Endometrial microvascular endothelial cells (primary cell): ENCODE data around the gene CMTM1. TPM values are rescaled to one million over a fixed set of nuclear protein-coding genes. Genes with fewer than 3 reads are reported as not detected.

ENCODE experiments used
- in situ Hi-C: cut with HindIII; loops from 2 replicates; pipeline ENCODE4 v1.10.0; 2017; ENCODE audit warnings: low sequenced_read_pairs, low pct_unique_long_range_greater_than_20kb; ENCODE audit errors: inconsistent ontology term
- total RNA-seq: library from RNA; depleted of rRNA; stranded (reverse); fragments of >200 nt; gene quantifications from one replicate; pipeline ENCODE4 v1.2.3, GENCODE V29; 2015; ENCODE audit errors: inconsistent ontology term

Gene CMTM1, protein sequence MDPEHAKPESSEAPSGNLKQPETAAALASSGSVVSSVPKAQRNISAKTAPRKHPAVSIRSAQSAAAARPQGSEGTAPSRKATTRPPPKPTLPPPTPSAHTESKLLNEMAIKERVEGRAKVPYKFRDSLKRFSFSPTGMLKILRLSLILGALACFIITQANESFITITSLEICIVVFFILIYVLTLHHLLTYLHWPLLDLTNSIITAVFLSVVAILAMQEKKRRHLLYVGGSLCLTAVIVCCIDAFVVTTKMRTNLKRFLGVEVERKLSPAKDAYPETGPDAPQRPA
- total RNA-seq: 3.3 TPM

DNA sequence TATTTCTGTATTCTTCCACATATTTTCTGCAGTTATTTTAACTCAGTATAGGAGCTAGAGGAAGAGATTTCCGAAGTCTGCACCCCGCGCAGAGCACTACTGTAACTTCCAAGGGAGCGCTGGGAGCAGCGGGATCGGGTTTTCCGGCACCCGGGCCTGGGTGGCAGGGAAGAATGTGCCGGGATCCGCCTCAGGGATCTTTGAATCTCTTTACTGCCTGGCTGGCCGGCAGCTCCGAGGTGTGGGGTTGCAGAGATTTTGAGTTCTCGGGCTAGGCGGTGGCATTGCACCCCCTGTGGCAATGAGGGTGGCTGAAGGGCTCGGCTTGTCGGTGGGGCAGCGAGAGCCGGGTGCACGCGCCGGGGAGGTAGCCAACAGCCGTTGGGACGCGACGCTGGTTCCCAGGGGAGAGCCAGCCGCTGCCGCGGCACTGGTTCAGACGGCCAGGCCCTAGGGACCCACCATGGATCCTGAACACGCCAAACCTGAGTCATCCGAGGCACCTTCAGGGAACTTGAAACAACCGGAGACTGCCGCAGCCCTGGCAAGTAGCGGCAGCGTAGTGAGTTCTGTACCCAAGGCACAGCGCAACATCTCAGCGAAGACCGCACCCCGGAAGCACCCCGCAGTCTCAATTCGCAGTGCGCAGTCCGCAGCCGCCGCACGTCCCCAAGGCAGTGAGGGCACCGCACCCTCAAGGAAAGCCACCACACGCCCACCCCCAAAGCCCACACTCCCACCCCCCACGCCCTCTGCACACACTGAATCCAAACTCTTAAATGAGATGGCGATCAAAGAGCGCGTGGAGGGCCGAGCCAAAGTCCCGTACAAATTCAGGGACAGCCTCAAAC, at the start of gene CMTM1:
CMTM1 (plus strand) TSS at position 389 of the 851 bp plus-strand sequence; CDS start at position 464, 75 bp downstream.
- in situ Hi-C loops: no loop called here

DNA sequence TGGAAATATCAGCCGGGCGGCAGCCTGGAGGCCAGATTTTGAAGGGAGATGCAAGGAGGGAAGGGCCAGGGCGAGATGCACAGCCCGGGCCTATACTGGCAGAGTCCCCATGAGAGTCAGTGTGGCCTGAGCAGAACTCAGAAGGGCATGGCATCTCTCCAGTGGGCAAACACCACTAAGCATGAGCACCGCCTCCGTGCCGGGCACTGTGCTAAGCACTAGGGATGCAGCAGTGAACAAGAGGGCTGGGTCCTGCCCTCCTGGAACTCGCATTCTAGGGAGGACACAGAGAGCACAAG, 49.8 kb upstream of the CMTM1 start:
- in situ Hi-C loops: no loop called here

DNA sequence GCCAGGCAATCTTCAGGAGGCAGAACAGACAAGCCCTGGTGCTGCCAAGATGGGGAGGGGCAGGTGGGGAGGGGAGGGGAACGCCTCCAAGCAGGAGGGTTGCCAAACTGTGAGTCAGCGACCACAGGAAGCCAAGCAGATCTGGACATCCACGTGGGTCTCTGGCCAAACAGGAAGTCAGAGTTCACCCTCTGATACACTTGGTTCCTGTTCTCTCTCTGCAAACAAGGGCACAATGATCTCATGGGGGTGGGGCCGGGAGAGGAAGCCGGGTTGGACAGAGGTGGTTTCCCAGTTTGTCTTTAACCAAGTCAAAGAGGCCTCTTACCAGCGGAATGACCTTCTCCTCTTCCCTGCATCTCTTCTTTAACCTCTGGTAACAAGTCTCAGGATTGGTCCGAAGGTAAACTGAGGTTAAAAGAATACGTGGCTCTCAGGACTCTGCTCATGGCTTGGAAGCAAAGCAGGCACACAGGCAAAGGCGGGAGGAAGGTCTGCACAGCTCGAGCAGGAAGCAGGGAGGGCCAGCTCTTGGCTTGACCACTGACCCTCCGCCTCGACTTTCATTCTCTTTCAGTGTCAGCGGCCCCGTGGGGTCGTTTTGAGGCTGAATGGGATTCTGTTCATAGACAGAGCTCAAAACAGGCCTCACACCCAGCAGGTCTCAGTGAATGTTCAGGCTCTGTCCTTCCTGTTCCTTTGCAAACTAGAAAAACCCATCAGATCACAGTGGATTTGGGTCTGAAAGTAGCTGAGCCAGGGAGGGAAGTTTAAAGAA, 49.2 kb upstream of the CMTM1 start:
- in situ Hi-C loops: no loop called here

DNA sequence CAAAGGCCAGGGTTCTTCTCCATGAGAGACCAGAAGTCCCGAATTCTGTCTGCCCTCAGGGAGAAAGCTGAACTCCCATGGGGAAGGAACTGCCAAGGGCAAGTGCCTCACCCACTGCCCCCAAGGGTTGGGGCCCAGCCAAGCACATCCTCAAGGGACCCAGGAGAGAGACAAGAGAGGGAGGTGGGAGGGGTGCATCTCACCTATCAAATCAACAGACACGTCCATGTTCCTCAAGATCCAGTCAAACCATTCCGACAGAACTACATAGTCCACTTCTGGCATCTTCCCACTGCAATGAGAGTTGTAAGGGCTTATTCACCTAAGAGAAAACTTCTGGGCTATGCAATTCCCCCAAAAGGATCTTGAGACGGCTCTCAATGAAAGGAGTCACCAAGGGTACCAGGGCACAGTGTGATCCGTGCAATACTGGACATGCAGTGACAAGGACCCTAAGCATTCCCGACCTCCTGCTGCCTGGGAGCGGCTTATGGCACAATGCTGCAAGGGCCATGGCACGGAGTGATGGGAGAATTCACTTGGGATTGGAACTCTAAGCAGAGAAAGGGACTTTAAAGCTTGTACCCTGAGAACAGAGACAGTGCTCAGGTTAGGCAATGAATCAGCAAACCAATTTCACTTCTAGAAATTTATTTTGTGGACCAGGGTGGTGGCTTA, 48.5 kb upstream of the CMTM1 start:
- in situ Hi-C loops: no loop called here

DNA sequence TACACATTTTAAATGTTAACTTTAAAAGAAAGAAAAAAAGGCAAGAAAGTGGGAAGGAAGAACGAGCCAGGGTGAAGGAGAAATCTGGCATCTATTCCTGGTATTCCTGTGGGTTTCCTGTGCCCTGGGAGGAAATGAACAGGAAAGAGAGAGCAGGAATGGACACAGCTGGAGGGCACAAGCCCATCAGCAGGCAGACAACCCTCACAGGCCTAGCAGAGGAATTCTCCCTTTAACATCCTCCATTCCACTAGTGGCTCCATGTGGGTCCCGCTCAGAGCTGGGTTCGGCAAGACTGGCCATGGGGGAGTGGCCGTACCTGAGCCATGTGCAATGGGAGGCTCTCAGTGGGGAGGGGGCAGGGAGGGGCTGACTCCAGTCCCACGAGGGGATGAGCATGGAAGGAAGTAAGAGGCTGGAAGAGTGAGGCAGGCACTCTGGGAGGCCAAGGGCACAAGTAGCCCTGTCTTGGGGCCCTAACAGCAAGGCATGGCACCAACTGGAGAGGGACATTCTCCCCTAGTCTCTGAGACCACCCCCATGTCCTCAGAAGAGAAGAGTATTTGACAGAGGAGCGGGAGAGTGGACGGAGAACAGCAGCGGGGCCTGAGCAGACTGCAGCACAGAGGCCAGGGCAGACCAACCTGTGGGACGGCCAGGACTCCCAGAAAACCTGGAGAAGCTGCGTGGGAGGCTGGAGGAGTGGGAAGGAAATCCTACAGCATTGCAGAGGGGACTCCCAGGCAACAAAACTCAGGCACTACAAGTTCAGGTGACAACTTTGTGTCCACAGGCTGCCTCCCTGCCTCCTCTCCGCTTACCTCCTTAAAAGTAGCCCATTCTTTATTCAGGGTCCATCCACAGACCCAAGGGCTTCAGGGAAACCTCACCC, 46.5 kb upstream of the CMTM1 start:
- in situ Hi-C loops: loop anchor here (5.0 kb wide), 1 partner anchor 63 kb away; no protein-coding TSS in a partner anchor

DNA sequence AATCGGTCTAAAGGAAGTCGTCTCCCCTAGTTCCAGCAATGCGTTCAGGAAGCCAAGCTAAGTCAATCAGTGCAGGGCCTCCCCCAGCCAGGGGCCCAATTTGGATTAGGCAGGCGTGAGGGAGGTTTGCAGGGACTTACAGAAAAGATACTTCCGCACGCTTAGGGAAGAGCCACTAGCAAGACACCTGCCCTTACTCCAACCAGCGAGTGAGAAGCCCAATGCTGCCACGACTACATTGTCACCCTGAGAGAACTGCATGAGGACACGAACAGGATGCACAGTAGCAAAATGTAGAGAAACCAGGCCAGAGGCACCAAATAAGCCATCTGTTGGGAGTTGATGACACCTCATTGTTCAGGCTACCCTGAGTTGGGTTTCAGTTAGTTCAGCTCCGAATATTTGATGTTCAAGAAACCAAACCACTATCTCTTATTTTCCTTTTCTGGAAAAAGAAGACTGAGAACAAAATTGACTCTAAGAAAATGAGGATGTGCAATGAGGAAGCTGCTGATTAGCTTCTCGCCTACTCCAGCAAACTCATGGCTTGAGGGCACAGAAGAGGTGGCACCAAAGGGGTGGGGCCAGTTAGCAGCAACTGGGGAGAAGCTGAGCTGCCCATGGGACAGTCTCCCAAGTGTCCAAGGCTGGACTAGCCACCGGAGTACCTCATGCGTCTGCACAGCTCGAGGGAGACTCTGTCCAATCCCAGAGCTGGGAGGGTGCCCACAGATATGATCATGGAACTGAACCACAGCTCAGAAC, 45.7 kb upstream of the CMTM1 start:
- in situ Hi-C loops: loop anchor here (5.0 kb wide), 1 partner anchor 62 kb away; no protein-coding TSS in a partner anchor

DNA sequence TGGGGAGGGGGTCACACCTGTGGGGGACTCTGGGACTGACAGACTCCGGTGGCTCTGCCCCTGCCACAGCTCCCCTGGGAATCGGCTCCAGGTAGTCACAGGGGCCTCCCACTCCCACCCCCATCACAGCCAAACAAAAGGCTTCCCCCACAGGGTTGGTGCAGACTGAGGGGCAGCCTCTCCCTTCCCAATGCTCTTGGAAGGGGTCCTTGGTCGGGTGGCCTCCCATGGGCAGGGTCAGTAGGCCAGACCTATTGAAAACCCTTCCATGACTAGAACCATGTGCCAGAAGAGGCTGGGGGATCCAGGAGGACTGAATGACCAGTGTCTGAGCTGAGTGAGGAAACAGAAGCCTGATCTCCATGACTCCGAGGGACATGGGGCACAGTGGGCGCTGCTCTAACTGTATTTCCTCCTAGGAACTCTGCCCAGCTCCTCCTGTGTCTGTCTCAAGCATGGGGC, 45.0 kb upstream of the CMTM1 start:
- in situ Hi-C loops: loop anchor here (5.0 kb wide), 1 partner anchor 61 kb away; no protein-coding TSS in a partner anchor

DNA sequence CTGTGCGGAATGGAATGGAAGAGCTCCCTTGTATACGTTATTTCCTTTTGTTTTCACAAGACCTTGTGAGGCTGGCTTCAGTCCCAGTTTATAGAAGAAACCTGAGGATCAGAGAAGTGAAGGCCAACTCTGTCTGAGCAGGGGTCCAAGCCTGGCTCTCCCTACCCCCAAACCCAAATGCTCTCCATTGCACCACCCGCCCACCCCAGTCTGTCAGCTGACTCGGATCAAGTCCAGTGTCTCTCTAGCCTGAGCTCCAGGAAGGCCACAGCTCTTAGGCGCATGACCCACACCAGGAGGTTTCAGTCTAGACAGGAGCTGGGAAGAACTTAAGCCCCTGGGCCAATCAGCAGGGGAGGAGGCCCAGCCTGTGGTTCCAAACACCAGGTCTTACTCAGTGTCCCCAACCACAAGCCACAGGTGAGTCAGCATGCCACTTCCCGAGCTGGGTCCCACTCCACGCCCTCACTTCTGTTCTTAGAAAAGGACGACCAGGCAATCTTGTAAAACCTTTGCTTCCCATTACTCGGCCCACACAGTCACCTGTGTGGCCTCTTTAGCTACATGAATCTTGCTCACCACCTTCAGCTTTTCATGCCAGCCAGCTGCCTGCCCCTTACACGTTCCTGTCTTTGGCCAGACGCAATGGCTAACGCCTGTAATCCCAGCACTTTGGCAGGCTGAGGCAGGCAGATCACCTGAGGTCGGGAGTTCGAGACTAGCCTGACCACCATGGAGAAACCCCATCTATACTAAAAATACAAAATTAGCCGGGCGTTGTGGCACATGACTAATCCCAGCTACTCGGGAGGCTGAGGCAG, 44.1 kb upstream of the CMTM1 start:
- in situ Hi-C loops: loop anchor here (5.0 kb wide), 1 partner anchor 60 kb away; no protein-coding TSS in a partner anchor

DNA sequence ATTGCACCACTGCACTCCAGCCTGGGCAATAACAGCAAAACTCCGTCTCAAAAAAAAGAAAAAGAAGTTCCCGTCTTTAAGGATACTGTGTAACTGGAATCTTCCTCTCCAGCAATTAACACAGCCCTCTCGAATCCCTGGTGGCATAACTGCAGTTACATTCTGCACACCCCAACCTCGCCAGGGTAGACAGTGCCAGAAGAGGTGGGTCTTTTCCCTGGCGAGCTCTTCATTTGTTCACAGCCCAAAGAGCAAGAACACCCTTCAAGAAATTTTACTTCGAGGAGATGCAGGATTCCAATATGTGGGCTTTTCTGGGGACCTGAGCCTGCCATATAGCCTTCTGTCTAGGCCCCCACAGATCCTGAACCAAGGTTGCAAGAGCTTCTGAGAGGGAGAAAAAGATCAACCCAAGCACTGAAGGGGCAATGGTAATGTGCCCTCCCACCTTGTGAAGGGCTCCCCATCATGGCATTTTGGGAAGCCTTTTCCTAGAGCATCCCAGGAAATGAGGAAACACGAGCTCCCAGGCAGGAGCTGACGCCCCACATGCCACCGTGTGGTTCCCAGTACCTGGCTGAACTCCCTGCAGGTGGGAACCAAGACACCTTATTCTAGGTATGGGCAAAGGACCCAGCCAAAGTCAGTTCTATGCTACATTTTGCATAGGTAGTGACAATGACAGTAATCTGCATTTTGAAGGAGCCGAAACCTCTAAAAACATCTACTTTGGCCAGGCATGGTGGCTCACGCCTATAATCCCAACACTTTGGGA, 43.2 kb upstream of the CMTM1 start:
- in situ Hi-C loops: loop anchor here (5.0 kb wide), 1 partner anchor 59 kb away; no protein-coding TSS in a partner anchor

DNA sequence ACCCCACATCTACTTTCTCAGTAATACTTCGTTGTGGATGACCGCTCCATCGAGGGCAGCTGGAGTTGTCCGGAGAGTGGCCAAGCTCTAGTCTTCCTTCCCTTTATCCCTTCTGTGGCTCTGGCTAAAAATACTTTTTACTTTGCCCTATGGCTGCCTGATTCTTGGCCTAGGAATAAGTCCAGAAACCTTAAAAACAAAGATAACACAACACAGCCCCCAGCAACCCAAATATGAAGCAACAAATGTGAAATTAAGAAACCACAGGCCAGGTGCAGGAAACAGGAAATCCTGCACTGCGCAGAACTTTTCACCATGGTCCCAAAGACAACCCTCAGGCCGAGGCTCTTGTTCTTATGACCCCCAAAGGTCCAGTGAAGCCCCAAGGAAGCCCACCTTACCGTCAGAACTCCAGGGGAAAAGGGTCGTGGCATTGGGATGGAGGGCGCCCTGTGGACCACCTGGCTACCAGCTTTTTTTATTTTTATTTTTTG, 42.3 kb upstream of the CMTM1 start:
- in situ Hi-C loops: loop anchor here (5.0 kb wide), 1 partner anchor 58 kb away; no protein-coding TSS in a partner anchor

DNA sequence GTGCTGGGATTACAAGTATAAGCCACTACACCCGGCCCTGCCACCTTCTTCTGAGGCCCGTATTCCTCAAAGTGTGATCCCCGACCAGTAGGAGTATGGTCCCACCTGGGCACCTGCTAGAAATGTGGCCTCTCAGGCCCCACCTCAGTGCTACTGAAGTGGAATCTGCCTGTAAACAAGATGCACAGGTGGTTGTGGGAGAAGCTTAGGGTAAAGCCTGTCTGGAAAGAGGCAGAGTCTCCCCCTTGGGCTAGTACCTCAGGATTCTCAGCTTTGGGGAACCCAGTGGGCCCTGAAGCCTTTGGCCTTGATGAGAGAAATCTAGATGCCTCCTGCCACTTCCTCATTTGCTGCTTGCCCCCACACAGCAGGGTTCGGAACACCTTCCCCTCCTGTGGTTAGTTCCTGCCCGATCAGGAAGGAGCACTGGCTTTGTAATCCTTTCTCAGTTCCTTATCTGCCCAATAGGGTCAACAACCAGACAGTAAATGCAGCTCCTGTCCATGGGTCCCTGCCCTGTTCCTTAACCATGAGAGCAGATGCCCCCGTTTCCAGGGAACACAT, 41.6 kb upstream of the CMTM1 start:
- in situ Hi-C loops: loop anchor here (5.0 kb wide), 1 partner anchor 58 kb away; no protein-coding TSS in a partner anchor

DNA sequence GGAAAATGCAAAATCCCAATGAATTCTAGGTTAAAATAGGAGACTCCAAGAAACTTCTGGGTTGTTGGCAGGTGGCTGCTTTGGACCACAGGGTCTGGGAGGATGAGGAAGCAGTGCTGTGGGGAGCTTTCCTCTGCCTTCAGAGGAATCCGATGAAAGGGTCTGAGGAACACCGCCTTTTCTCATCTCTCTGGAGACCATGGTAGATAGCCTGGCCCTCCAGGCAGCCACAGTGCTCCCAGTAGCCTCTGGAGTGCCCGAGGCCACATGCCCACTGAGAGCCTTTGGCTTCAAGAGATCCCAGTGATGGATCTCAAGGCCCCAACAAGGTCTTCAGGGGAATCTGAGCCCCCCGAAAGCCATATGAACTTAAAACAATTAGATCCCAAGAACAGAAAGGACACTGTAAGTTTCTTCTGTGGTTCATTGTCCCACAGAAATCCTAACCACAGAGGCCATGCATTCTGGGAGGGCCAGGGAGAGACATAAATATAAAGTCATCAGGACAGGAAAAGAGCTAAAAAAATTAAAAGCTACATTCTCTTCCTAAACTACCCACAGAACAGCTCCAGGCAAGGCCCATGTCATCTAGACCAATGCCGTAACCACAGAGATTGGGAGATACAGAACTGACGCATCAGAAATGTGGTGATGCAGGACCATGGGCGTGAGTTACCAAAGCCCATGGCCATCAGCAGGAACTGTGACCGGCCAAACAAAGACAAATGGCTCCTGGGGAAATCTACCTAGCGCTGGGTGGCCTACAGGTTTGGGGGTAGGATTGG, 40.7 kb upstream of the CMTM1 start:
- in situ Hi-C loops: no loop called here

DNA sequence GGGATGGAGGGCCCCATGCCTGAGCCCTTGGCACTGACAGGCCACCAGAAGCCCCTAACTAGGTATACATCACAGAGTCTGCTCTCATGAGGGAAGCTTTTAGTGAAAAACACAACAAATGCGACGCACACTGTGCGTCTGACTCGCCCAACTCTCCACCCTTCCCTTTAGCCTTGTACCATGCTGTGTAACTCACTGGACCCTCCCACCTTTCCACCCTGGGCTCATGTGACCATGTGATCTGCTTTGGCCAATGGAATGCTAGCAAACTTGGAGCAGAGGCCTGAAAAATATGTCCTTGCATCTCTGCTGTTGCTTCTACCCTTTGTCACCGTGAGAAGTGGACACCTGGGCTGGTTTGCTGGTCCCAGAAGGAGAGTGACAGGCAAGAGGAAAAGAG, 37.9 kb upstream of the CMTM1 start:
- in situ Hi-C loops: no loop called here

DNA sequence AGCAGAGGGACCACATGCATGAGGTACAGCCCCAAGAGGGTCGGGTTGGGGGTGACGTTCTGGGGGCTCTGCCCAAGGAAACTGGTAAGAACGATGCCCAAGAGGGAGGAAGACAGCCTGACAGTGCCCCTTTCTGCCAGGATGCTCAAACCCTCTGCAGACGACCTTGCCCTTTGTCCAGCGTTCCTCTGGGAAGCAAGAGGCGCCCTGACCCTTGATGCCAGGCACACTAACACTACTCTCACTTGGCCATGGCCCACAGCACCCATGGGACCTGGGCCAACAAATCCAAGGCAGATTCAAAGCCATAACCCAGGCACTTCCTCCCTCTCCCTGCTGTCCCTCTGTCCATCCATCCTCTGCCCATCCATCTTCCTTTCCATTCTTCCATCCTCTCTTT, 36.8 kb upstream of the CMTM1 start:
- in situ Hi-C loops: no loop called here
